Upper lobe of left lung (tissue), 4 donors: Measurements from ENCODE around the gene HSDL1.

ENCODE experiments used
- EP300 ChIP-seq, 4 donors: sonication (generic); formaldehyde crosslinking; IDR thresholded peaks; one replicate each; pipeline ENCODE4 v1.5.1; 2017; ENCODE audit warnings: antibody characterized with exemption in 4 of 4, control low read depth in 2 of 4
- POLR2A ChIP-seq, 4 donors: fragments of 450-650 bp; IDR thresholded peaks; one replicate each; pipeline ENCODE4 v1.5.1; 2016 to 2017; ENCODE audit warnings: antibody characterized with exemption in 4 of 4, mild to moderate bottlenecking in 2 of 4
- POLR2AphosphoS5 ChIP-seq, 2 donors: sonication (generic); formaldehyde crosslinking; IDR thresholded peaks; one replicate each; pipeline ENCODE4 v1.5.1; 2017; ENCODE audit warnings: antibody characterized with exemption in 2 of 2
- TF ChIP-seq, protein P1 (sequence below), 6 experiments: fragments of 450-650 bp in 4 of 6; fragments of 200-600 bp in 2 of 6; sonication (generic) in 2 of 6; IDR thresholded peaks; one replicate each; pipeline ENCODE4 v1.5.1; 2016 to 2019; ENCODE audit warnings: antibody characterized with exemption in 6 of 6

DNA sequence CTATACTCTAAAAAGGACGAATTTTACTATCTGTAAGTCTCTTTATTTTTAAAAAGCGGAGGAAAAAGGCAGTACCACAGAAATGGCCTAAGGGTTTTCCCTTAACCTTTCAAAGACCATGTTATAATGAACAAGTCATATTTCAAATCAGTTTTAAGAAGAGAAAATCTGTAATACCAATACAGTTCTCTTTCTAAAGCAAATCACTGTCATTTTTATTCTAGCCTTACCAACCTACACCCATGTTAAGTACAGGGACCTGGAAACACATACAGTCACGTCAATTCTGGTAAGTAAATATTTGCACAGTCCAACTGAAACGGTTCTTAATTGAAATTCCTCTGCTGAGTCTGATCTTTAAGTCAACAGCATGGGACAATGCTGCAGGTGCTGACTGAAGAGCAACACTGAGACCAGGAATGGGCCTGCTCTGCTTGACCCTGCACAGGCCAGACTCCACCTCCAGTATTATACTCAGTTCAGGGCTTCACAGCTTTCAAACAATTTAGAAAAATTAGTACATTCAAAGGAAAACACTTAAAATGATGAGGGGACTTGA is 48.5 kb downstream of the HSDL1 start:
- TF ChIP-seq, protein P1, sequence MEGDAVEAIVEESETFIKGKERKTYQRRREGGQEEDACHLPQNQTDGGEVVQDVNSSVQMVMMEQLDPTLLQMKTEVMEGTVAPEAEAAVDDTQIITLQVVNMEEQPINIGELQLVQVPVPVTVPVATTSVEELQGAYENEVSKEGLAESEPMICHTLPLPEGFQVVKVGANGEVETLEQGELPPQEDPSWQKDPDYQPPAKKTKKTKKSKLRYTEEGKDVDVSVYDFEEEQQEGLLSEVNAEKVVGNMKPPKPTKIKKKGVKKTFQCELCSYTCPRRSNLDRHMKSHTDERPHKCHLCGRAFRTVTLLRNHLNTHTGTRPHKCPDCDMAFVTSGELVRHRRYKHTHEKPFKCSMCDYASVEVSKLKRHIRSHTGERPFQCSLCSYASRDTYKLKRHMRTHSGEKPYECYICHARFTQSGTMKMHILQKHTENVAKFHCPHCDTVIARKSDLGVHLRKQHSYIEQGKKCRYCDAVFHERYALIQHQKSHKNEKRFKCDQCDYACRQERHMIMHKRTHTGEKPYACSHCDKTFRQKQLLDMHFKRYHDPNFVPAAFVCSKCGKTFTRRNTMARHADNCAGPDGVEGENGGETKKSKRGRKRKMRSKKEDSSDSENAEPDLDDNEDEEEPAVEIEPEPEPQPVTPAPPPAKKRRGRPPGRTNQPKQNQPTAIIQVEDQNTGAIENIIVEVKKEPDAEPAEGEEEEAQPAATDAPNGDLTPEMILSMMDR (IDR thresholded peaks at IDR 0.05): no peak
- TF ChIP-seq POLR2A (IDR thresholded peaks at IDR 0.05) (no peak), EP300 (IDR thresholded peaks at IDR 0.05) (peak in 2 of 4 donors; percentile 32 to 77), POLR2AphosphoS5 (IDR thresholded peaks at IDR 0.05) (peak; percentile 28 to 45)
